Uterus (tissue), 2 donors: ENCODE measurements around the gene ST3GAL5.

ENCODE experiments used
- CTCF ChIP-seq, 4 experiments: fragments of 200-600 bp in 2 of 4; fragments of 450-650 bp in 2 of 4; sonication (generic) in 2 of 4; IDR thresholded peaks; one replicate each; pipeline ENCODE4 v1.5.1; 2016 to 2019; ENCODE audit warnings: antibody characterized with exemption in 4 of 4, mild to moderate bottlenecking in 2 of 4, moderate library complexity in 1 of 4
- POLR2A ChIP-seq, 2 donors: fragments of 450-650 bp; IDR thresholded peaks; one replicate each; pipeline ENCODE4 v1.6.1; 2016; ENCODE audit warnings: antibody characterized with exemption in 2 of 2, mild to moderate bottlenecking in 1 of 2, moderate library complexity in 1 of 2

GRCh38 chr2:85925216-85925671, 36.5 kb upstream of the ST3GAL5 start:
- TF ChIP-seq POLR2A (IDR thresholded peaks at IDR 0.05) (no peak), CTCF (IDR thresholded peaks at IDR 0.05) (no peak)
